DMS153 (cell line): ENCODE results near the gene ITGA1.

Source experiments
- DNase-seq: peaks from one replicate; lab custom pipeline; 2025; lab: John Stamatoyannopoulos, UW

ITGA1 gene

DNA sequence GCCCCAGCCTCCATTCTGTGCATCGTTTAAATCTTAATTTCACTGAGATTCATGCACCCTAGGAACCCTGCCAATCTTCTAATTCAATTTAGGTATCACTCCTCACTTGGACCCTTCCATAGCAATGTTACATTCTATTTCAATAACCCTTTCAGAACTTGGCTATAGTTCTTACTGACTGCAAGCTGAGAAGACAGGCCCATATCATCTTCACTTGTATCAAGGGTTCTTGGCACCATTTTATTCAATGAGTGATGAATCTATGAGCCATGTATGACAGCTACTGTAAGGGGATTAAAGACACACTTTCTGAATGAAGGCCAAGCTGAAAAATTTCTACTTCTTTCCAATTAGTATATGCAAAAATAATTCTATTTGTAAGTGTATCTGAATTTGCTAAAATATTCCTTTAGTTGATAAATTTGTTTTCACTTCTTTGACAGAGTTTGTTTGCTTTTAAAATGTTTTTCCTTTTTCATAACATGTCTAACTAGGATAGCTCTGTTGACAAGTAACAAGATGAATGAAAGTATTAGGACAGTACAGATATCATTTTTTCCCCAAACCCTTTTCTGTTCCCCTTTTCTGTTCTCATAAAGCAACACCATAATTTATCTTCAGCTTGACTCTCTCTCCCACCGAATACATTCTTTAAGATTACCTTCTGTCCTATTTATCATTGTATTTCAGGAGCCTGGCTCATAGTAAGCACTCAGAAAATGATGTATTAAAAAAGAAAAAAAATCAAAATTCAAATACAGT lies 211.0 kb downstream of the ITGA1 start:
- no peak for DNase-seq

- DNase-seq, result no peak
Observed at GRCh38 chr5:52999344-52999949, 211.7 kb downstream of the ITGA1 start.

GRCh38 chr5:53001541-53001940 lies 213.8 kb downstream of the ITGA1 start:
- DNase-seq, result no peak

- no peak for DNase-seq
Observed at GRCh38 chr5:53002491-53002890, 214.8 kb downstream of the ITGA1 start.

- DNase-seq, result no peak
Observed at GRCh38 chr5:53003144-53003543, 215.4 kb downstream of the ITGA1 start.

DNA sequence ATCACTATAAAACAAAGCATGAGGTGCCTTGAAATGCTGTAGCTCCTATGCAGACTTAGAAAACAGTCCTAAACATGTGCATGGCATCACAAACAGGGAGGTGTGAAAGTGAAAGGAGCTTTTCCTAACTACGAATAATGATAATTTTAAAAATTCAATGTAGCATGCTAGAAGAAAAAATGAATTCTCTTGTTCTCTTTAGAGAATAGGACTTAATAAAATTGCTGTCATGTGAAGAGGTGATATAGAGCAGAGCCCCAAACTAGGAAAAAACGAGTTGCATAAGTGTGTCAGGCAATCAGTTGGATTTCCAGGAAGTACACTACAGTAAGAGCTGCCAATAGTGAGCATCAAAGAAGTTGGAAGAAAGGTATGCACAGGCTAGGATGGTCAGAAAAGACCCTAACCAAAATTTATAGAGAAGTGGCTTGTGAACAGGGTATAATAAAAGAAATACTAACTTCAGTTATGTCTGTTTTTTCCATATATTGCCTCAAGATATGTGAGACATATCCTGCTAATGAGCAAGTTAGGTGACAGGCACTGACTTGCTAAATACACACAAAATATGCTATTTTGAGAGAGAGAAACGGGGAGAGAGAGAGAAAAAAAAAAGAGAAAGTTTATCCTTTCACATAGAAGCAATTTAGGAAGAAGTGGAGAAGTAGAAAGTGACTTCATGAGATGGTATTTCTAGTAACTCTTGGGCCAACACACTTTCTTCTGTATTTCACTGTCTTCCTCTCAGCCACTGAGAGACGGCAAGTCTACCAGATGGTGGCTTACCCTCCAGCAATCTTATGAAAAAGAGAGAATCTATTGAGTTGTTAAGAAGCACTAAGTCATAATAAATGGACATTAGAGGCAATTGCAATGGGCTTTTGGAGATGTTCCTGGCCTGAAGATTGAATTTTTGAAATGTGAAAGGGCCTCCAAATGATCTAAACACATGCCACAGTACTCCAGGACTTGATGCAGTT lies 219.5 kb downstream of the ITGA1 start:
- no peak for DNase-seq

GRCh38 chr5:53008751-53009150 lies 221.0 kb downstream of the ITGA1 start:
- no peak for DNase-seq
